Ascending aorta (tissue), 2 donors: ENCODE measurements around the gene TSPAN17. TPM values are rescaled to one million over a fixed set of nuclear protein-coding genes. Genes with fewer than 3 reads are reported as not detected.

Experiments
- DNase-seq, 2 donors: peaks; one replicate each; pipeline ENCODE4 v3.0.0-alpha.2; 2019; ENCODE audit warnings: low spot score in 2 of 2
- H3K27ac ChIP-seq, 2 donors: fragments of 200-600 bp; sonication (generic); one replicate each; pipeline ENCODE4 v1.5.1; 2016 to 2017; ENCODE audit warnings: mild to moderate bottlenecking in 1 of 2
- H3K27me3 ChIP-seq: fragments of 200-600 bp; sonication (generic); one replicate; pipeline ENCODE4 v1.5.1; 2017
- H3K36me3 ChIP-seq, 2 donors: fragments of 200-600 bp; sonication (generic); one replicate each; pipeline ENCODE4 v1.5.1; 2016
- H3K4me1 ChIP-seq, 2 donors: fragments of 200-600 bp; sonication (generic); one replicate each; pipeline ENCODE4 v1.5.1; 2016 to 2017; ENCODE audit warnings: mild to moderate bottlenecking in 1 of 2
- H3K4me3 ChIP-seq, 2 donors: fragments of 200-600 bp; sonication (generic); one replicate each; pipeline ENCODE4 v1.5.1; 2016 to 2017; ENCODE audit warnings: mild to moderate bottlenecking in 1 of 2
- H3K9me3 ChIP-seq, 2 donors: fragments of 200-600 bp; sonication (generic); one replicate each; pipeline ENCODE4 v1.5.1; 2016
- intact Hi-C: fragments of 100-400 bp; cut with DNase I; formaldehyde crosslinking; loops from one replicate; pipeline ENCODE4 v1.15.1; 2023
- total RNA-seq: library from RNA; depleted of rRNA; stranded (reverse); fragments of >200 nt; gene quantifications from one replicate; pipeline ENCODE4 v1.1.0, GENCODE V29; 2016
- TF ChIP-seq, protein P1 (sequence below), 3 experiments: fragments of 200-600 bp in 2 of 3; fragments of 450-650 bp in 1 of 3; sonication (generic) in 2 of 3; IDR thresholded peaks; one replicate each; pipeline ENCODE4 v1.5.1; 2016 to 2019; ENCODE audit warnings: antibody characterized with exemption in 3 of 3, mild to moderate bottlenecking in 1 of 3, moderate library complexity in 1 of 3

TSPAN17 gene
- total RNA-seq, 1 donor from 2014 or later, result 32.7 TPM

DNA sequence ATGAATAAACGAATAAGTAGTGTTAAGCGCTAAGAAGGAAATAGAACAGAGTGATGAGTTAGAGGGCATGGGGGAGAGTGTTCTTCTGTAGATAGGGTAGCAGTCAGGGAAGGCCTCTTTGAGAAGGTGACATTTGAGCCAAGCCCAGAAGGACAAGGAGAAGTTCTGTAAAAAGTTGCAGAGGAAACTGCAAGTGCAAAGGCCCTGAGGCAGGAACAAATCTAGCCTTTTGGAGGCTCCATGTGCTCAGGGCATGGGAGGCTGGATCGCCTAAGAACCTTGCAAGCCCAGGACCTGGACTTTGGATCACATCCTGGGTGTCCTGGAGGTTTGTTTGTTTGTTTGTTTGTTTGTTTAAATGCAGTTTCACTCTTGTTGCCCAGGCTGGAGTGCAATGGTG, 8.8 kb upstream of the TSPAN17 start:
- Histone ChIP-seq H3K36me3 (no peaks in the 10 kb centered on the region), H3K9me3 (no peaks in the 10 kb centered on the region), H3K4me1 (no peaks in the 10 kb centered on the region), H3K27ac (no peak overlapping the region), H3K4me3 (no peak overlapping the region), H3K27me3 (no peaks in the 10 kb centered on the region)
- TF ChIP-seq, protein P1, sequence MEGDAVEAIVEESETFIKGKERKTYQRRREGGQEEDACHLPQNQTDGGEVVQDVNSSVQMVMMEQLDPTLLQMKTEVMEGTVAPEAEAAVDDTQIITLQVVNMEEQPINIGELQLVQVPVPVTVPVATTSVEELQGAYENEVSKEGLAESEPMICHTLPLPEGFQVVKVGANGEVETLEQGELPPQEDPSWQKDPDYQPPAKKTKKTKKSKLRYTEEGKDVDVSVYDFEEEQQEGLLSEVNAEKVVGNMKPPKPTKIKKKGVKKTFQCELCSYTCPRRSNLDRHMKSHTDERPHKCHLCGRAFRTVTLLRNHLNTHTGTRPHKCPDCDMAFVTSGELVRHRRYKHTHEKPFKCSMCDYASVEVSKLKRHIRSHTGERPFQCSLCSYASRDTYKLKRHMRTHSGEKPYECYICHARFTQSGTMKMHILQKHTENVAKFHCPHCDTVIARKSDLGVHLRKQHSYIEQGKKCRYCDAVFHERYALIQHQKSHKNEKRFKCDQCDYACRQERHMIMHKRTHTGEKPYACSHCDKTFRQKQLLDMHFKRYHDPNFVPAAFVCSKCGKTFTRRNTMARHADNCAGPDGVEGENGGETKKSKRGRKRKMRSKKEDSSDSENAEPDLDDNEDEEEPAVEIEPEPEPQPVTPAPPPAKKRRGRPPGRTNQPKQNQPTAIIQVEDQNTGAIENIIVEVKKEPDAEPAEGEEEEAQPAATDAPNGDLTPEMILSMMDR (IDR thresholded peaks at IDR 0.05), result no peak
- DNase-seq, result no peak
- intact Hi-C loops, result no loop called here

DNA sequence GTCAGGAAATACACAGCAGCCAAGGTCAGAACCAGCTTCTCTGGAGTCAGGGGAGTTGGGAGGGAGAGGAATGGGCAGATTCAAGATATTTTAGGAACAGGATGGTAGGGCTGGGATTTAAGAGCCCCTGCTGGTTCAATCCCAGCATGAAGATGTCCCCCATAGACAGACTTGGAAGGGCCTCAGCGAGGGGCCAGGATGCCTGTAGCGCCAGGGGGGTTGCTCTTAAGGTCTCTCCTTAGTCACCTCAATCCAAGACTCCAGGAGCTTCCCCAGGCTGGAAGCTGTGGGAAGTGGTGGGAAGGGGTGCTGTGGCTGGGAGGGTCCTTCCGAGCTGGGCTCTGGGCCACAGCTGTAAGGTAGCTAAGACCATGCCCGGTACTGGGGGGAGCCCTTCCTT, 8.1 kb upstream of the TSPAN17 start:
- H3K4me1 ChIP-seq, result no peaks in the 10 kb centered on the region
- no peak overlapping the region for H3K27ac ChIP-seq
- DNase-seq, result no peak
- no peaks in the 10 kb centered on the region for H3K27me3 ChIP-seq
- TF ChIP-seq, protein P1 (IDR thresholded peaks at IDR 0.05), result no peak
- no peaks in the 10 kb centered on the region for H3K36me3 ChIP-seq
- no peak overlapping the region for H3K4me3 ChIP-seq
- no peaks in the 10 kb centered on the region for H3K9me3 ChIP-seq
- intact Hi-C loops, result no loop called here

DNA sequence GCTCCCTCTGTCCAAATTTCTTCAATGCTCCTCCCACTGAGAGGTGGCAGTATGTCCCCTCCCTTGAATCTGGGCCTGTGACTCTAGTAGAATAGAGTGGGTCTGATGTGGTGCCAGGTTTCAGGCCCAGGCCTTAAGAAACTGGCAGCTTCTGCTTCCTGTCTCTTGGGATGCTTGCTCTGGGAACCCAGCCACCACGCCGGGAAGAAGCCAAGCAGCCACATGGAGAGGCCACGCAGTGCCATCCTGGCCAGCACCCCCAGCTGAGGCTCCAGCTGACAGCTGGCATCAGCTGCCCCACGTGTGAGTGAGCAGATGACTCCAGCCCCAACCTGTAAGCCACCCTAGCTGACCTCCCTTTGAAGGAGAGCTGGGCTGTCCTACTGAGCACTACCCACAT, 7.3 kb upstream of the TSPAN17 start:
- Histone ChIP-seq H3K27me3 (no peaks in the 10 kb centered on the region), H3K36me3 (no peaks in the 10 kb centered on the region), H3K27ac (no peak overlapping the region), H3K9me3 (no peaks in the 10 kb centered on the region), H3K4me3 (no peak overlapping the region), H3K4me1 (no peaks in the 10 kb centered on the region)
- TF ChIP-seq, protein P1 (IDR thresholded peaks at IDR 0.05), result no peak
- no peak for DNase-seq
- intact Hi-C loops, result loop anchor here (5.0 to 10.0 kb wide), 4 partner anchors 195 to 957 kb away; partner anchors contain the start of genes FAF2, HIGD2A, NOP16 and PRELID1

DNA sequence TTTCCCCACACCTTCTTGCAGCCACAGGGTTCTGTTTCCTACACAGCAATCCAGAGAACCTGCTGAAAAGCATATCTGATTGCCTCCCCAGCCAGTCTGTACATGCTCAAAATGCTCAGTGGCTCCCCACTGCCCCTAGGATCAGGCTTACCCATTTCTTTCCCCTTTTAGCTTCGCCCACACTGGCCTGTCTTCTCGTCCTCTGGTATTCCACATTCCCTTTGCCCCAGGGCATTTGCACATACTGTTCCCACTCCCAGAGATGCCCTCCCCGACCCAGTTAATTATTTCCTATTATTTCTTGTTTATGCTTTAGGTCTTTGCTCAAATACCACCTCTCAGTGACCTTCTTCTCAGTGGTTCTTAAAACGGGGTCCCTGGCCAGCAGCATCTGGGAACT, 6.7 kb upstream of the TSPAN17 start:
- TF ChIP-seq, protein P1 (IDR thresholded peaks at IDR 0.05), result no peak
- H3K27ac ChIP-seq, result no peak overlapping the region
- no peaks in the 10 kb centered on the region for H3K27me3 ChIP-seq
- intact Hi-C loops, result loop anchor here (5.0 to 10.0 kb wide), 4 partner anchors 196 to 957 kb away; partner anchors contain the start of genes FAF2, HIGD2A, NOP16 and PRELID1
- no peaks in the 10 kb centered on the region for H3K4me1 ChIP-seq
- DNase-seq, result no peak
- no peaks in the 10 kb centered on the region for H3K36me3 ChIP-seq
- no peak overlapping the region for H3K4me3 ChIP-seq
- no peaks in the 10 kb centered on the region for H3K9me3 ChIP-seq

DNA sequence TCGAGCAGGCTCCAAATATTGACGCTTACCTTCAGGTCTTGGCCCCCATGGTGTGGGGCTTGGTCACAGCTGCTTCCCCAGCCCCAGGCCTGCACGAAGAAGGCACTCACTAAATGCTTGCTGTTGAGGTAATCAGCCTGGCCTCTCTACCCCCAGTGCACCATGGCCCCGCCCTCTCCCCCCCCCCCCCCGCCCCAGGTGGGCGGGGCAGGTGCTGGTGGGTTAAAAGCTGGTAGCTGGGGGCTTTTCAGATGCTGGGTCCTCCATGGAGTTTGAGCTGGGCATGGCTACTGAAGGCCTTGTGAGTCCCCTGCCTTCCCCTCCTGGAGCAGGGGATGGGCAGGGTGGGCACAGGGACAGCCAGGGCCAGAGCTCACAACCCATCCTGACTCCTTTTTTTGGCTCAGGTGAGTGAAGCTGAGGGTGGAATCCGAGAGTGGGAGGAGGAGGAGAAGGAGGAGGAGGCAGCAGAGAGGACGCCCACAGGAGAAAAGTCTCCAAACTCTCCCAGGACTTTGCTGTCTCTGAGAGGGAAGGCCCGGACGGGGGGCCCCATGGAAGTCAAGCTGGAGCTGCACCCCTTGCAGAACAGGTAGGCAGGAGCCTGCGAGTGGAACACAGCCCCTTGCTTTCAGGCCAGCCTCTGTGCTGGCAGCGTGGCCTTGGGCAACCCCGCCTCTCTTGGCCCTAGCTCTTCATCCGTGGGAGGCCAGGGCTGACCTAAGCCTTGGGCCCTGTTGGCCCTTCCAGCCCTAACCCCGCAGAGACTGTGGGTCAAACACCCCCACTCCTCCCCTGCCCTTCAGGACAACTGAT, 4.4 kb upstream of the TSPAN17 start:
- TF ChIP-seq, protein P1 (IDR thresholded peaks at IDR 0.05), result no peak
- no peak for DNase-seq
- Histone ChIP-seq H3K36me3 (no peaks in the 10 kb centered on the region), H3K9me3 (no peaks in the 10 kb centered on the region), H3K27ac (no peak overlapping the region), H3K27me3 (no peaks in the 10 kb centered on the region), H3K4me3 (no peak overlapping the region), H3K4me1 (peaks cover 3% of the 10 kb centered on the region in 2 donors)
- intact Hi-C loops, result loop anchor here (5.0 to 10.0 kb wide), 4 partner anchors 198 to 954 kb away; partner anchors contain the start of genes FAF2, HIGD2A, NOP16 and PRELID1
